HG03439 (cell line): ENCODE measurements around the gene WDPCP.
A peak's percentile ranks its signal among the peaks of the same experiment; 100 is the strongest.
"Not testable (repeated sequence)": the region's sequence is repeated elsewhere in the genome, so short reads cannot be mapped to it uniquely, and the experiment has no call there.

Experiments used
- ATAC-seq: cut with Tn5 transposase; IDR thresholded peaks from one replicate; pipeline ENCODE4 v1.9.1; 2021; ENCODE audit warnings: mild to moderate bottlenecking, moderate library complexity; ENCODE audit not compliant: unreplicated experiment

The WDPCP gene

GRCh38 chr2:63124850-63125249 is 463.4 kb downstream of the WDPCP start:
- peak; percentile 61 for ATAC-seq

DNA sequence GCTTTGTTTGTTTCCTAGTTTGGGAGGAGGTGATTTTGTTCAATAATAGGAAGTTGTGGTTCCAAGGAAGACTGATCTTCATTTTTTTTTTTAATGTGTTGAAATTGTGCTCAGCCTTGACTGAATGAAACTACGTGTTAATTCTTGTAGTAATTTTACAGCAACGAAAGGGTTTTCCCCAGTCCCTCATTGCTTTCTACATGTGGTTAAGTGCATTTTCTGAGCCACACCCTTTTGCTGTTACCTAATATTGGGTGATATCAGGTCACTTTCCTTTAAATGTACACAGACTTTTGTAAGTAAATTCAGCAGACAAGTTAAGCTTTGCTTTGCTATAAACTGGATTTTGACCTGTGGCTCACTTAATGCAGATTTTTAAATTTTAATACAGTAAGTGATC is 464.1 kb downstream of the WDPCP start:
- peak; percentile 72 for ATAC-seq

DNA sequence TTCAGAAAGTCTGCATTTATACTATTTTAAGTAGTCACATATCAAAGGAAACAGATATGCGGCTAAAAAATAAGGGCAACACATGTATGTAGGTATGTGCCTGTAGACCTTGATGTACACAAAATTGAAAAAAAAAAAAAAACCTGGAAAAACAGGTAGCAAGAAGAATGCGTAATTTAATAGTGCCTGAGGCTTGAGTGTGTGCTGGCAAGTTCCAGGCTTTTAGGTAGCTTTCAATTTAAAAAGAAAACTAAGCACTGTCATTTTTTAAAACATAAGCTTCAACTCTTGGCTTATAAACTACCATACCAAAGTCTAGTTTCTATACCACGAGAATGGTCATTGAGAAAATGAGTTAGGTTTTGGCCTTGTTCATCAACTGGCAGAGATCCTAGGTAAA is 465.4 kb downstream of the WDPCP start:
- no peak for ATAC-seq

DNA sequence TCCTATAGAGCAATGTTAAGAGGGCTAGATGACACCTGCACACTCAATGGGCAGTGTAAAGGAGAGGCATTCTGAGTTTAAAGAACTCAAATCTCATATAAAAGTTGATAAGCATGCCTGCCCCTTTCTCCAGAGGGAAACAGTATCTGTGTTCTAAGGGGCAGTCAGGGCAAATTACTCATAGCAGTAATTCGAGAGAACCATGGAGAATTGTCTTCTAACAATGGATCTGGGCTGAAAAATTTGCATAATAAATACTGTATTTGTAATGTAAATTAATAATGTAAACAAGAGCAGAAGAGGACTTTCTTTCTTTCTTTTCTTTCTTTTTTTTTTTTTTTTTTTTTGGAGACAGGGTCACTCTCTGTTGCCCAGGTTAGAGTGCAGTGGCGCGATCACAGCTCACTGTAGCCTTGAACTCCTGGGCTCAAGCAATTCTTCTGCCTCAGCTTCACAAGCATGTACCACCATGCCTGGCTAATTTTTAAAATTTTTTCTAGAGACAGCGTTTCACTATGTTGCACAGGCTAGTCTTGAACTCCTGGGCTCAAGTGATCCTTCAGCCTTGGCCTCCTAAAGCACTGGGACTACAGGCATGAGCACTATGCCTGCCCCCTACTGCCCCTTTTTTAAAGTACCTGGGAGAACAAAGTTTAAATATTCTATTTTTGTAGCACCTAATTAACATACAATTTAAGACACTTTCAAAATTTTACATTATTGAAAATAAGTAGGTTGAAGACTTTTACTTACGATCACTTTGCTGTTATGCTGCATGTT is 467.0 kb downstream of the WDPCP start:
- no peak for ATAC-seq

GRCh38 chr2:63118821-63119220 is 469.5 kb downstream of the WDPCP start:
- no peak for ATAC-seq

GRCh38 chr2:63104482-63104881 is 483.8 kb downstream of the WDPCP start:
- no peak for ATAC-seq

- no peak for ATAC-seq
These were observed 486.3 kb downstream of the WDPCP start for GRCh38 chr2:63101954-63102353.

DNA sequence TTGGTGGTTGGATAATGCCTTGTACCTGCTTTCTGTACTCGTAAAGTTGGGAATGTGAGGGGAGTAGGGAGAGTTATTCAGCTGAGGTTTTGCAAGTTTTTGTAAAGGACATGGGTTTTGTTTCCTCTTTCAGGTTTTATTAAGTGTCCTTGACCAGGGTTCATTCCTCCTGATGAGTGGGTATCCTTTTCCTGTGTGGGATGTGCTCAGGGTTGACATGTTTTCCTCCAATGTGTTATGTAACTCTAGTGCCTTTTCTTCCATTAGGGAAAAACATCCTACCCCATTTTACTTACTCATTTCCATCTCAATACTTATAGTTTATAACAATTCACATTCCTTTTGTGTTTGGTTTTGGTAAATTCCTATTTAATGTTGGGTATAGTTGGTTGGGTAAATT is 489.2 kb downstream of the WDPCP start:
- ATAC-seq, result no peak

DNA sequence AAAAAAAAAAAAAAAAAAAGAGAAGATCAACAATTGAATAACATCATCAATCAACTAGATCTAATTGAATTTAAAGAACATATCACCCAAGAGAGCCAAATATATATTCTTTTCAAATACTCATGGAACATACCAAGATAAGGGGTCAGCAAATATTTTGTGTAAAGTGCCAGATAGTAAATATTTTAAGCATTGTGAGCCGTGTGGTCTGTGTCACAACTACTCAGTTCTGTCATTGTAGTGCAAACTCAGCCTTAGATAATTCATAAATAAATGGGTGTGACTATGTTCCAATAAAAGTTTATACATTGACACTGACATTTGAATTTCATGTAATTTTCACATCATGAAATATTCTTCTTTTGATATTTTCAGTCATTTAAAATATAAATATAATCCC is 491.8 kb downstream of the WDPCP start:
- no peak for ATAC-seq

GRCh38 chr2:63093502-63093901 is 494.8 kb downstream of the WDPCP start:
- ATAC-seq, result no peak

GRCh38 chr2:63092857-63093256 is 495.4 kb downstream of the WDPCP start:
- no peak for ATAC-seq

DNA sequence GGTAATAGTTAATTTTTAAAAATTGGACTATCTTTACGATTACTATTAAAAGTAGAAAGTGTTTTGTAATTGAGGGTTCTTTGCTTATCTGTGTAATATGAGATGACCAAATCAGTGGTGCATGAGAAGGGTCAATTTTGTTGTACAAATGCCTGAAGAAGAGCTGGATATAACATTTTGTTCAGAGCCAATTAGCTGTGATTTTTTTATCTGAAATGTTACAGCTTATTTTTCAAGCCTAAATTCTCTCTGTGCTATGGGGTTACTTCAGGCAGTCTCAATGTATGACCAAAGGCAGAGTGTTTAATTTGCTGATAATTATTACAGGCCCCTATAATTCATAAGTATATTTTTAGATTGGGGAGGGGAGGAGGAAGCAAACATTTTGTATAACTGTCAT is 495.9 kb downstream of the WDPCP start:
- ATAC-seq, result no peak

DNA sequence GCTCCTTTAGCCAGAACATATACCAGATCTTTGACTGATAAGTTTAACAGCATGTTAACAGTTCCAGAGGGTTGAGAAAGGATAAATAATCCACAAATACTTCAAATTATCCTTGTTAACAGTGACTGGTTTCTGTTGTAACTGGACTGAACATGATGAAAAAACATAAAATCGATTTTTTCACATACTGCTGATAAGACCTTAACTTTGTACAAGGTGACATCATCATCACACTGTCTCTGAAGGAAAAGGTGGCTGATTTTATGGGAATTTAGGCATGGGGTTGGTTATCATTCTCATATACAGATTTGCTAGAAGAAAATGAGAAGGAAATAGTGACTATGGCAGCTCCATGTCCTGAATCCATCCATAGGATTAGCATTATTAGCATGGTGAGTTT is 501.6 kb downstream of the WDPCP start:
- ATAC-seq, result no peak

- ATAC-seq, result no peak
These were observed 506.9 kb downstream of the WDPCP start for GRCh38 chr2:63081404-63081803.

- ATAC-seq, result no peak
These were observed 509.2 kb downstream of the WDPCP start for GRCh38 chr2:63078852-63079606.

DNA sequence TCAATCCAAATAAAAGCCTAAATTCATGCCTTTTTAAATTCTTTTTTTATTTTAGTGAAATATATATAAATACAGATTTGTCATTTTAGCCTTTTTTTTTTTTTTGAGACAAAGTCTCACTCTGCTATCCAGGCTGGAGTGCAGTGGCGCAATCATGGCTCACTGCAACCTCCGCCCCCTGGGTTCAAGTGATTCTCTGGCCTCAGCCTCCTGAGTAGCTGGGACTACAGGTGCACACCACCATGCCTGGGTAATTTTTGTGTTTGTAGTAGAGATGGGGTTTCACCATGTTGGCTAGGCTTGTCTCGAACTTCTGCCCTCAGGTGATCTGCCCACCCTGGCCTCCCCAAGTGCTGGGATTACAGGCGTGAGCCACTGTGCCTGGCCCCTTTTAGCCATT is 513.9 kb downstream of the WDPCP start:
- not testable (repeated sequence) for ATAC-seq

DNA sequence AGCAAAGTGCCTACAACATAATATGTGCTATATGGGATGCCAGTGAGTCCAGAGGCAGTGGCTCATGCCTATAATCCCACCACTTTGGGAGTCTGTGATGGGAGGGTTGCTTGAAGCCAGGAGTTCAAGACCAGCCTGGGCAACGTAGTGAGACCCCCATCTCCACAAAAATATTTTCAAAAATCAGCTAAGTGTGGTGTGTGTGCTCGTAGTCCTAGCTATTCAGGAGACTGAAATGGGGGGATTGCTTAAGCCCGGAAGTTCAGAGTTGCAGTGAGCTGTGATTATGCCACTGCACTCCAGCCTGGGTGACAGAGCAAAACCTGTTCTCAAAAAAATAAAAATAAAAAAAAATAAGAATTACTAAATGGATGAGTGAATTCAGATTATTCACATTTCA is 514.3 kb downstream of the WDPCP start:
- ATAC-seq, result no peak

DNA sequence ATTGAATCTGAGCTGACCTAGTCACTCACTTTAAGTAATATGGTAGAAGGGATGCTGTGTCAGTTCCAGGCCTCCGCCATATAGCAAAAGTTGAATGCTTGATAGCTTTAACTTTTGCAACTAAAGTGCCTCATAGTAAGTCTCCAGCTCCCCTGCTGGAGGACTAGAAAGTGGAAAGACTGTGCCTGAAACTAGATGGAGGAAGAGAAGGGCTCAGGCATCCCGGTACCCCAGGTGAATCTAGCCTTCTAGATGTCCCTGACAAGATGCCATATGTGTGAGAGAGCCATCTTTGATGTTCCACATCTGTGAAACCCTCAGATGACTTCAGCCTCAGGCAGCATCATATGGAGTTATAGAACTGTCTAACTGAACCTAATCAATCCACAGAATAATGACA is 516.6 kb downstream of the WDPCP start:
- no peak for ATAC-seq
